ENCODE results near the gene NAB2. TPM values are rescaled to one million over a fixed set of nuclear protein-coding genes. Genes with fewer than 3 reads are reported as not detected.

The NAB2 gene
- polyA plus RNA-seq, 4 donors = 11.4 to 23.1 (median 18.1) TPM

- FAIRE-seq = peak; percentile 93
- WGBS, 3 donors = 0 to 1% (median 0%) methylated on average over 38 to 39 of the region's 39 CpGs
- H3K4me1 ChIP-seq (ENCODE audit: control insufficient read depth in 3 of 3, insufficient read depth in 2 of 3, low read depth in 1 of 3, low read length in 2 of 3) = peaks cover 0 to 5% (median 4%) of the 10 kb centered on the region in 3 donors
- no peaks in the 10 kb centered on the region for H3K27me3 ChIP-seq (ENCODE audit: control insufficient read depth in 3 of 3, insufficient read depth in 3 of 3, low read length in 3 of 3)
- peaks cover 0 to 9% (median 0%) of the 10 kb centered on the region in 3 donors for H3K36me3 ChIP-seq (ENCODE audit: control insufficient read depth in 3 of 3, insufficient read depth in 2 of 3, low read depth in 1 of 3, low read length in 3 of 3)
- H3K27ac ChIP-seq (ENCODE audit: low read depth in 1 of 3, low read length in 2 of 3) = peak within 1 kb of the TSS; percentile 12 to 84 (median 83)
- H3K4me3 ChIP-seq (ENCODE audit: low read depth in 1 of 3, low read length in 3 of 3) = peak within 1 kb of the TSS; percentile 70 to 78 (median 73)
- no peaks in the 10 kb centered on the region for H3K9me3 ChIP-seq (ENCODE audit: control insufficient read depth in 2 of 2, insufficient read depth in 1 of 2, low read depth in 1 of 2, low read length in 1 of 2)
- DNase-seq = peak; percentile 99 to 100
Observed at GRCh38 chr12:57078519-57079404, 10.2 kb upstream of the NAB2 start, which contains the start of gene NEMP1. TSS of gene NEMP1 (minus strand) at chr12:57078791. CDS start at chr12:57078745, 46 bp downstream.

- Histone ChIP-seq H3K36me3 (ENCODE audit: control insufficient read depth in 3 of 3, insufficient read depth in 2 of 3, low read depth in 1 of 3, low read length in 3 of 3) (peaks cover 0 to 9% (median 0%) of the 10 kb centered on the region in 3 donors), H3K9me3 (ENCODE audit: control insufficient read depth in 2 of 2, insufficient read depth in 1 of 2, low read depth in 1 of 2, low read length in 1 of 2) (no peaks in the 10 kb centered on the region), H3K4me3 (ENCODE audit: low read depth in 1 of 3, low read length in 3 of 3) (no peak overlapping the region), H3K4me1 (ENCODE audit: control insufficient read depth in 3 of 3, insufficient read depth in 2 of 3, low read depth in 1 of 3, low read length in 2 of 3) (peaks cover 0 to 5% (median 4%) of the 10 kb centered on the region in 3 donors), H3K27ac (ENCODE audit: low read depth in 1 of 3, low read length in 2 of 3) (peak overlapping the region in 2 of 3 donors; percentile 83 to 84), H3K27me3 (ENCODE audit: control insufficient read depth in 3 of 3, insufficient read depth in 3 of 3, low read length in 3 of 3) (no peaks in the 10 kb centered on the region)
- DNase-seq (no peak), FAIRE-seq (no peak)
- WGBS, 3 donors = 75 to 84% (median 81%) methylated on average over 1 of the region's 1 CpG
Observed at GRCh38 chr12:57079821-57080220, 9.1 kb upstream of the NAB2 start.

- H3K36me3 ChIP-seq (ENCODE audit: control insufficient read depth in 3 of 3, insufficient read depth in 2 of 3, low read depth in 1 of 3, low read length in 3 of 3) = peaks cover 0 to 7% (median 0%) of the 10 kb centered on the region in 3 donors
- WGBS, 3 donors = 100% methylated on average over 1 of the region's 1 CpG
- H3K4me1 ChIP-seq (ENCODE audit: control insufficient read depth in 3 of 3, insufficient read depth in 2 of 3, low read depth in 1 of 3, low read length in 2 of 3) = peaks cover 0 to 13% (median 4%) of the 10 kb centered on the region in 3 donors
- DNase-seq (no peak), FAIRE-seq (no peak)
- H3K9me3 ChIP-seq (ENCODE audit: control insufficient read depth in 2 of 2, insufficient read depth in 1 of 2, low read depth in 1 of 2, low read length in 1 of 2) = no peaks in the 10 kb centered on the region
- no peak overlapping the region for H3K27ac ChIP-seq (ENCODE audit: low read depth in 1 of 3, low read length in 2 of 3)
- H3K4me3 ChIP-seq (ENCODE audit: low read depth in 1 of 3, low read length in 3 of 3) = no peak overlapping the region
- H3K27me3 ChIP-seq (ENCODE audit: control insufficient read depth in 3 of 3, insufficient read depth in 3 of 3, low read length in 3 of 3) = no peaks in the 10 kb centered on the region
Observed at GRCh38 chr12:57080855-57081254, 8.1 kb upstream of the NAB2 start.

- FAIRE-seq = no peak
Observed at GRCh38 chr12:57085999-57086492, 2.9 kb upstream of the NAB2 start.

GRCh38 chr12:57086493-57087009 lies 2.4 kb upstream of the NAB2 start:
- H3K36me3 ChIP-seq (ENCODE audit: control insufficient read depth in 3 of 3, insufficient read depth in 2 of 3, low read depth in 1 of 3, low read length in 3 of 3) = peaks cover 0 to 12% (median 0%) of the 10 kb centered on the region in 3 donors
- H3K4me3 ChIP-seq (ENCODE audit: low read depth in 1 of 3, low read length in 3 of 3) = peak overlapping the region; percentile 43 to 91 (median 54)
- FAIRE-seq = no peak
- WGBS, 3 donors = 1 to 5% (median 1%) methylated on average over 14 of the region's 14 CpGs
- no peaks in the 10 kb centered on the region for H3K9me3 ChIP-seq (ENCODE audit: control insufficient read depth in 2 of 2, insufficient read depth in 1 of 2, low read depth in 1 of 2, low read length in 1 of 2)
- H3K4me1 ChIP-seq (ENCODE audit: control insufficient read depth in 3 of 3, insufficient read depth in 2 of 3, low read depth in 1 of 3, low read length in 2 of 3) = peaks cover 0 to 25% (median 0%) of the 10 kb centered on the region in 3 donors
- H3K27ac ChIP-seq (ENCODE audit: low read depth in 1 of 3, low read length in 2 of 3) = peak overlapping the region; percentile 58 to 99 (median 98)
- DNase-seq = peak in 1 of 2 donors; percentile 81
- no peaks in the 10 kb centered on the region for H3K27me3 ChIP-seq (ENCODE audit: control insufficient read depth in 3 of 3, insufficient read depth in 3 of 3, low read length in 3 of 3)

More at GRCh38 chr12:57085999-57086492, 2.9 kb upstream of the NAB2 start:
- DNase-seq = peak in 1 of 2 donors; percentile 50
- H3K4me1 ChIP-seq (ENCODE audit: control insufficient read depth in 3 of 3, insufficient read depth in 2 of 3, low read depth in 1 of 3, low read length in 2 of 3) = peaks cover 0 to 25% (median 0%) of the 10 kb centered on the region in 3 donors
- H3K36me3 ChIP-seq (ENCODE audit: control insufficient read depth in 3 of 3, insufficient read depth in 2 of 3, low read depth in 1 of 3, low read length in 3 of 3) = peaks cover 0 to 7% (median 0%) of the 10 kb centered on the region in 3 donors
- 30 to 66% (median 65%) methylated on average over 12 of the region's 12 CpGs for WGBS, 3 donors
- peak overlapping the region in 2 of 3 donors; percentile 98 to 99 for H3K27ac ChIP-seq (ENCODE audit: low read depth in 1 of 3, low read length in 2 of 3)
- H3K4me3 ChIP-seq (ENCODE audit: low read depth in 1 of 3, low read length in 3 of 3) = peak overlapping the region in 1 of 3 donors; percentile 91
- no peaks in the 10 kb centered on the region for H3K27me3 ChIP-seq (ENCODE audit: control insufficient read depth in 3 of 3, insufficient read depth in 3 of 3, low read length in 3 of 3)
- no peaks in the 10 kb centered on the region for H3K9me3 ChIP-seq (ENCODE audit: control insufficient read depth in 2 of 2, insufficient read depth in 1 of 2, low read depth in 1 of 2, low read length in 1 of 2)

GRCh38 chr12:57087010-57087690 lies 1.8 kb upstream of the NAB2 start:
- 1% methylated on average over 26 to 52 of the region's 52 CpGs for WGBS, 3 donors
- Histone ChIP-seq H3K36me3 (ENCODE audit: control insufficient read depth in 3 of 3, insufficient read depth in 2 of 3, low read depth in 1 of 3, low read length in 3 of 3) (peaks cover 0 to 18% (median 2%) of the 10 kb centered on the region in 3 donors), H3K27ac (ENCODE audit: low read depth in 1 of 3, low read length in 2 of 3) (peak overlapping the region; percentile 81 to 99 (median 98)), H3K27me3 (ENCODE audit: control insufficient read depth in 3 of 3, insufficient read depth in 3 of 3, low read length in 3 of 3) (no peaks in the 10 kb centered on the region), H3K9me3 (ENCODE audit: control insufficient read depth in 2 of 2, insufficient read depth in 1 of 2, low read depth in 1 of 2, low read length in 1 of 2) (no peaks in the 10 kb centered on the region), H3K4me1 (ENCODE audit: control insufficient read depth in 3 of 3, insufficient read depth in 2 of 3, low read depth in 1 of 3, low read length in 2 of 3) (peaks cover 0 to 25% (median 0%) of the 10 kb centered on the region in 3 donors), H3K4me3 (ENCODE audit: low read depth in 1 of 3, low read length in 3 of 3) (peak overlapping the region; percentile 53 to 91 (median 54))
- DNase-seq (peak; percentile 62 to 88), FAIRE-seq (no peak)

- Histone ChIP-seq H3K4me3 (ENCODE audit: low read depth in 1 of 3, low read length in 3 of 3) (peak overlapping the region; percentile 53 to 91 (median 54)), H3K36me3 (ENCODE audit: control insufficient read depth in 3 of 3, insufficient read depth in 2 of 3, low read depth in 1 of 3, low read length in 3 of 3) (peaks cover 0 to 25% (median 2%) of the 10 kb centered on the region in 3 donors), H3K27ac (ENCODE audit: low read depth in 1 of 3, low read length in 2 of 3) (peak overlapping the region; percentile 81 to 99 (median 98)), H3K27me3 (ENCODE audit: control insufficient read depth in 3 of 3, insufficient read depth in 3 of 3, low read length in 3 of 3) (no peaks in the 10 kb centered on the region), H3K9me3 (ENCODE audit: control insufficient read depth in 2 of 2, insufficient read depth in 1 of 2, low read depth in 1 of 2, low read length in 1 of 2) (no peaks in the 10 kb centered on the region), H3K4me1 (ENCODE audit: control insufficient read depth in 3 of 3, insufficient read depth in 2 of 3, low read depth in 1 of 3, low read length in 2 of 3) (peaks cover 0 to 25% (median 0%) of the 10 kb centered on the region in 3 donors)
- WGBS, 3 donors = 0 to 1% (median 0%) methylated on average over 31 to 37 of the region's 37 CpGs
- no peak for FAIRE-seq
- peak; percentile 45 to 87 for DNase-seq
Observed at GRCh38 chr12:57087691-57088353, 1.1 kb upstream of the NAB2 start.
